Esophagus squamous epithelium (tissue), 5 donors: ENCODE data around the gene CA5A. TPM values are rescaled to one million over a fixed set of nuclear protein-coding genes. Genes with fewer than 3 reads are reported as not detected.
A peak's percentile ranks its signal among the peaks of the same experiment; 100 is the strongest.

ENCODE experiments used
- DNase-seq: peaks from one replicate; lab custom pipeline; 2025; lab: John Stamatoyannopoulos, UW
- H3K27ac ChIP-seq, 4 donors: fragments of 200-600 bp; sonication (generic); one replicate each; pipeline ENCODE4 v1.5.1; 2016 to 2019; ENCODE audit warnings: mild to moderate bottlenecking in 1 of 4
- H3K27me3 ChIP-seq, 4 donors: fragments of 200-600 bp; sonication (generic); 1 replicate in 3 of 4; 2 replicates in 1 of 4; pipeline versions ENCODE4 v1.5.1 to v1.6.0; 2017 to 2021; ENCODE audit warnings: antibody characterized with exemption in 1 of 4
- H3K36me3 ChIP-seq, 3 donors: fragments of 200-600 bp; sonication (generic); one replicate each; pipeline ENCODE4 v1.5.1; 2016 to 2019
- H3K4me1 ChIP-seq, 3 donors: fragments of 200-600 bp; sonication (generic); one replicate each; pipeline ENCODE4 v1.5.1; 2017 to 2019
- H3K4me3 ChIP-seq, 4 donors: fragments of 200-600 bp; sonication (generic); 1 replicate in 3 of 4; 2 replicates in 1 of 4; pipeline ENCODE4 v1.5.1; 2016 to 2019; ENCODE audit warnings: mild to moderate bottlenecking in 2 of 4, moderate library complexity in 1 of 4
- H3K9me3 ChIP-seq, 3 donors: fragments of 200-600 bp; sonication (generic); one replicate each; pipeline ENCODE4 v1.5.1; 2016 to 2019
- POLR2A ChIP-seq, 4 donors: fragments of 450-650 bp; IDR thresholded peaks; one replicate each; pipeline ENCODE4 v1.6.1; 2017; ENCODE audit warnings: antibody characterized with exemption in 4 of 4, mild to moderate bottlenecking in 4 of 4, moderate library complexity in 3 of 4
- WGBS, 2 donors: methylation state at CpG; one replicate each; pipeline ENCODE4 v1.1.5; 2018; 5-methylcytosine and 5-hydroxymethylcytosine counted together
- intact Hi-C: fragments of 100-400 bp; cut with DNase I; formaldehyde crosslinking; loops from one replicate; pipeline ENCODE4 v1.15.0; 2022
- total RNA-seq, 4 donors: library from RNA; depleted of rRNA; stranded (reverse); fragments of >200 nt; gene quantifications; one replicate each; pipeline ENCODE4 v1.1.0, GENCODE V29; 2016
- TF ChIP-seq, protein P1 (sequence below), 6 experiments: fragments of 450-650 bp in 4 of 6; fragments of 200-600 bp in 2 of 6; sonication (generic) in 2 of 6; IDR thresholded peaks; one replicate each; pipeline ENCODE4 v1.5.1; 2016 to 2019; ENCODE audit warnings: antibody characterized with exemption in 6 of 6, mild to moderate bottlenecking in 4 of 6, moderate library complexity in 4 of 6
- donor health status: DM: yes; HTN: yes; CAD: no.

The CA5A gene
- total RNA-seq, 4 donors from 2014 or later = not detected

- intact Hi-C loops = no loop called here
- peaks cover 15 to 55% (median 21%) of the 10 kb centered on the region in 3 donors for H3K4me1 ChIP-seq
- peak overlapping the region; percentile 11 to 54 (median 26) for H3K4me3 ChIP-seq
- H3K9me3 ChIP-seq = peaks cover 0 to 6% (median 3%) of the 10 kb centered on the region in 3 donors
- no peaks in the 10 kb centered on the region for H3K27me3 ChIP-seq
- DNase-seq = no peak
- WGBS, 2 donors = 3 to 18% methylated on average over 8 to 14 of the region's 14 CpGs
- H3K36me3 ChIP-seq = peaks cover 0 to 13% (median 0%) of the 10 kb centered on the region in 3 donors
- H3K27ac ChIP-seq = peak overlapping the region; percentile 78 to 82 (median 81)
- TF ChIP-seq, protein P1, sequence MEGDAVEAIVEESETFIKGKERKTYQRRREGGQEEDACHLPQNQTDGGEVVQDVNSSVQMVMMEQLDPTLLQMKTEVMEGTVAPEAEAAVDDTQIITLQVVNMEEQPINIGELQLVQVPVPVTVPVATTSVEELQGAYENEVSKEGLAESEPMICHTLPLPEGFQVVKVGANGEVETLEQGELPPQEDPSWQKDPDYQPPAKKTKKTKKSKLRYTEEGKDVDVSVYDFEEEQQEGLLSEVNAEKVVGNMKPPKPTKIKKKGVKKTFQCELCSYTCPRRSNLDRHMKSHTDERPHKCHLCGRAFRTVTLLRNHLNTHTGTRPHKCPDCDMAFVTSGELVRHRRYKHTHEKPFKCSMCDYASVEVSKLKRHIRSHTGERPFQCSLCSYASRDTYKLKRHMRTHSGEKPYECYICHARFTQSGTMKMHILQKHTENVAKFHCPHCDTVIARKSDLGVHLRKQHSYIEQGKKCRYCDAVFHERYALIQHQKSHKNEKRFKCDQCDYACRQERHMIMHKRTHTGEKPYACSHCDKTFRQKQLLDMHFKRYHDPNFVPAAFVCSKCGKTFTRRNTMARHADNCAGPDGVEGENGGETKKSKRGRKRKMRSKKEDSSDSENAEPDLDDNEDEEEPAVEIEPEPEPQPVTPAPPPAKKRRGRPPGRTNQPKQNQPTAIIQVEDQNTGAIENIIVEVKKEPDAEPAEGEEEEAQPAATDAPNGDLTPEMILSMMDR (IDR thresholded peaks at IDR 0.05) = no peak
- TF ChIP-seq POLR2A (IDR thresholded peaks at IDR 0.05) = no peak
These were observed 30.4 kb upstream of the CA5A start for GRCh38 chr16:87966685-87967185.

GRCh38 chr16:87966064-87966645, 29.8 kb upstream of the CA5A start:
- no peaks in the 10 kb centered on the region for H3K27me3 ChIP-seq
- H3K9me3 ChIP-seq = peaks cover 0 to 2% (median 0%) of the 10 kb centered on the region in 3 donors
- WGBS, 2 donors = 49 to 72% methylated on average over 5 of the region's 5 CpGs
- H3K27ac ChIP-seq = peak overlapping the region; percentile 78 to 82 (median 81)
- no peak for DNase-seq
- no peak for TF ChIP-seq POLR2A (IDR thresholded peaks at IDR 0.05)
- TF ChIP-seq, protein P1 (IDR thresholded peaks at IDR 0.05) = no peak
- intact Hi-C loops = no loop called here
- peaks cover 0 to 13% (median 0%) of the 10 kb centered on the region in 3 donors for H3K36me3 ChIP-seq
- H3K4me1 ChIP-seq = peaks cover 15 to 55% (median 21%) of the 10 kb centered on the region in 3 donors
- H3K4me3 ChIP-seq = peak overlapping the region in 1 of 4 donors; percentile 54

GRCh38 chr16:87965417-87965816, 29.1 kb upstream of the CA5A start:
- WGBS, 2 donors = 77 to 88% methylated on average over 3 to 11 of the region's 11 CpGs
- no peaks in the 10 kb centered on the region for H3K27me3 ChIP-seq
- peak overlapping the region; percentile 34 to 81 (median 75) for H3K27ac ChIP-seq
- peaks cover 0 to 8% (median 0%) of the 10 kb centered on the region in 3 donors for H3K36me3 ChIP-seq
- intact Hi-C loops = no loop called here
- DNase-seq = no peak
- no peak overlapping the region for H3K4me3 ChIP-seq
- peaks cover 15 to 55% (median 21%) of the 10 kb centered on the region in 3 donors for H3K4me1 ChIP-seq
- no peaks in the 10 kb centered on the region for H3K9me3 ChIP-seq
- TF ChIP-seq, protein P1 (IDR thresholded peaks at IDR 0.05) = no peak
- TF ChIP-seq POLR2A (IDR thresholded peaks at IDR 0.05) = no peak

DNA sequence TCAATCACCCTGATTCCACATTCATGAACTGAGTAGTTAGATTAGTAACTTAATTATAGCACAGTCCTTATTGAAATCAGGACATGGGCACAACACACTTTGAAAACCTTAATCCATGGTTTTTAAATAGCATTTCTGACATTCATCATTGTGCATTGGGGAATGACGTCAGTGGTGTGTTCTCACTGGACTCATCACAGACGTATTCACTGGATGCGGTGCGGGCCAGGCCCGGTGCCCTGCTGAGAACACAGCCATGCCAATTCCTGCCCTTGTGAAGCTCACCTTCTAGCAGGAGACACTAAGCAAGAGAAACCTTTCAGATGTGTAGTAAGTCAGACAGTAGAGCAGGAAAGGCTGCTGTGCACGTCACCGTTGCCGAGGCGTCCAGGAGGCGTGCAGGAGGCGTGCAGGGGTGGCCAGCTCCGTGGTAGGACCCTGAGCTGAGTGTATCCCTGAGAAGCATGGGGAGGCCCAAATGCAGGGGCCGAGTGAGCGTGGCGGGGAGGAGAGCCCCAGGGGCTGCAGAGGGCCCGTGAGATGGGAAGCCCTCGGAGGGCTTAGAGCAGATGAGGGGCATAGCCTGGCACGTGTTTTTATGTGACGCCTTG, 27.8 kb upstream of the CA5A start:
- intact Hi-C loops = no loop called here
- Histone ChIP-seq H3K4me1 (peaks cover 15 to 61% (median 21%) of the 10 kb centered on the region in 3 donors), H3K27ac (peak overlapping the region in 3 of 4 donors; percentile 27 to 66 (median 57)), H3K4me3 (no peak overlapping the region), H3K27me3 (no peaks in the 10 kb centered on the region), H3K9me3 (no peaks in the 10 kb centered on the region), H3K36me3 (peaks cover 0 to 8% (median 0%) of the 10 kb centered on the region in 3 donors)
- TF ChIP-seq, protein P1 (IDR thresholded peaks at IDR 0.05) = no peak
- no peak for TF ChIP-seq POLR2A (IDR thresholded peaks at IDR 0.05)
- DNase-seq = no peak
- WGBS, 2 donors = 80 to 89% methylated on average over 10 to 13 of the region's 19 CpGs

DNA sequence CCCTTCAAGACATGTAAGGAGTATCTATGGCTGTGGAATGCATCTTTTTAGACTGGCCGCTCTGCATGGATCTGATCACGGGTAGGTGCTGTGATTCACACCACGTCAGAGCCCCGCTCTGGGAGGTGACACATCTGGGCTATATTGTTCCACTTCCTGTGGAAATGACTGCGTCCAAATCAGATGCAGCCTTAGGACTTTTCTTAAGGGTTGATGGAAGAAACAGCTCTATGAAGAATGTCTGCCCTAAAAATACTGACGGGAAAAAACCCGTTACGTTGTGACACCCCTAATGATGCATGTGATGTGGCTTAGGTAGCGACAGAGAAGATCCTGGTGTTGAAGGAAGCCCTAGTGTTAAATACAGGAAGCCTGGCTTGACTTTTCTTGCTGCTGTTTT, 27.1 kb upstream of the CA5A start:
- Histone ChIP-seq H3K9me3 (no peaks in the 10 kb centered on the region), H3K36me3 (peaks cover 0 to 8% (median 0%) of the 10 kb centered on the region in 3 donors), H3K27ac (peak overlapping the region in 3 of 4 donors; percentile 42 to 66 (median 57)), H3K4me3 (no peak overlapping the region), H3K4me1 (peaks cover 15 to 69% (median 21%) of the 10 kb centered on the region in 3 donors), H3K27me3 (no peaks in the 10 kb centered on the region)
- DNase-seq = no peak
- TF ChIP-seq POLR2A (IDR thresholded peaks at IDR 0.05) = no peak
- TF ChIP-seq, protein P1 (IDR thresholded peaks at IDR 0.05) = no peak
- intact Hi-C loops = no loop called here
- WGBS, 2 donors = 51 to 55% methylated on average over 5 to 9 of the region's 9 CpGs
